Measurements from ENCODE around the gene FBXO24.
"Not testable (repeated sequence)": the region's sequence is repeated elsewhere in the genome, so short reads cannot be mapped to it uniquely, and the experiment has no call there.

FBXO24 gene

DNA sequence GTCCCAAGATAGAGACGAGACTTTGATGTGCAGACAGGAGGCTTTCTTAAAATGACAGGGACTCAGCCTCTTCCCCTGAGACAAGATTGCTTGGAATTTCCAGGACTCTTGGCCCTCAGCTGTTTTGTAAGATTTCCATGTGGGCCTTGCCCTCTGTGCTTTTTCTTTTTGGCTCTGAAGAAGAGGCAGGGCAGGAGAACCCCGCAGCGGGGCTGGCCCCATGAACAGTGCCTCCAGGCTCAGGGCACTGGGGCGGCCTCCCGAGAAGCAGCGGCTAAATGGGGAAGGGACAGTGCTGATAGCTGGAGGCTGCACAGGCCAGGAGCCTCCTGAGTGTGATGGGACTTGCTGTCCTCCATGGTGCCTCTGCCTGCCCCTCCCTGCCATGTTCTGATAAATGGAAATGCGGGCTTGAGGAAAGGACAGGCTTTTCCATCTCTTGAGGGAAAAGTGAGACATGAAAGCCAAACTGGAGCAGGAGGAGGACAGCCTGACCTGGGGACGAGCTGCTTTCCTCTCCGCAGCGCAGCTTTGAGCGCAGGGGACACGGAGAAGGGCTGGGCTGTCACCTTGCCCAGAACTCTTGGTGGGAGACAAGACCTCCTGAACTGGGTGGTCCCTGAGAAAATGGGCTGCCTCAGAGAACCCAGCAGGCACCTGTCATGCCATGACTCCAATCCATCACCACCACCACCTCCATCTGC, 24.5 kb upstream of the FBXO24 start:
- DNase-seq: no peak

DNA sequence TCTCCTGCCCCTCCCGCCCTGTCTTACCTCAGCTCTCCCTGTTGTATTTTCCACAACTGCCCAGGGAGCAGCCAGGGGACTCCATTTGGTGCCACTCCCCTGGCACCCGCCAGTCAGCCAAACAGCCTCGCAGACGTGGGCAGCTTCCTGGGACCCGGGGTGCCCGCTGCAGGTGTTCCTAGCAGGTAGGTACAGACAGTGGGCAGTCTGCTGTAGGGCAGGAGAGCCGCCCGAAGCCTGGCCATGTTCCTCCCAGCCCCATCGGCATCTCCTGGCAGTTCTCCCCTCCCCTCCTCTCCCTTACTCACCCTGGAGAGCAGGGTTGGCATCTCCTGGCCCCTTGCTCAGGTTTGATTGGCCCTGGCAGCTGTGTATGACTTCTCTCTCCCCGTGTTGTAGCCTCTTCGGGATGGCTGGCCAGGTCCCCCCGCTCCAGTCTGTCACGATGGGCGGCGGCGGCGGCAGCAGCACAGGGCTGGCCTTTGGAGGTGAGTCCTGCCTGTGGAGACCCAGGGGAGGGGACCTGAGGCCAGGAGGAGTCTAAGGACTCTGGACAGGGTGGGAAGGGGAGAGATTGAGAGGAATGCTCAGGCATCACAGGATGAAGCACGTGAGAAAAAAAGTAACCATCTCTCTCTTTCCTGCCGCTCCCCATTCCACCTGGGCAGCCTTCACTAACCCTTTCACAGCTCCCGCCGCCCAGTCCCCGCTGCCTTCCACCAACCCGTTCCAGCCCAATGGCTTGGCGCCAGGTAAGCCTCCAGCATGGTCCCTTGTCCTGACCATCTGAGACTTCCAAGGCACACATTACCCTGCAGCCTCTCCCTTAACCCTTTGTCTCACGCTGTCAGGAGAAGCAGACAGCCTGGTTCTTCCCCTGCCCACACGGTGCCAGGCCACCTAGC, 23.7 kb upstream of the FBXO24 start:
- no peak for DNase-seq

DNA sequence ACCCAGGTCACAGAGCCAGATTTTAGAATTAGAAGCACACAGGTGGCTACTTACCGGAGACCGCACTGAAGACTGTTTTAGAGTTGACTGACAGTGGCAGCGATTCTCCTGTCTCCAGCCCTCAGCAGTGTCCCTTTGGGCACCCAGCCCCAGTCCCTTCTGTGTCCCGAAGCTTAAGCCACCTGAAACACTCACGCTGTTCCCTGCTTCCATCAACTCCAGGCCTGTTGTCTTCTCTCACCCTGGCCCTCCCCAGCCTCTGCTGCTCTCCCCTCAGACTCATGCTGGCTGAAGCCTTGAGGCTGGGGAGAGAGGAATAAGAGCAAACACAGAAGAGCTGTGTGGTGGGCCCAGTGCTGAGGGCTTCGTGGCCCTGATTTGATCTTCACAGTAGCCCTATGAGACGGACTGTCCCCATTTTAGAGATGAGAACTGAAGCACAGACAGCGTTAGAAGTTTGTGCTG, 23.0 kb upstream of the FBXO24 start:
- no peak for DNase-seq

DNA sequence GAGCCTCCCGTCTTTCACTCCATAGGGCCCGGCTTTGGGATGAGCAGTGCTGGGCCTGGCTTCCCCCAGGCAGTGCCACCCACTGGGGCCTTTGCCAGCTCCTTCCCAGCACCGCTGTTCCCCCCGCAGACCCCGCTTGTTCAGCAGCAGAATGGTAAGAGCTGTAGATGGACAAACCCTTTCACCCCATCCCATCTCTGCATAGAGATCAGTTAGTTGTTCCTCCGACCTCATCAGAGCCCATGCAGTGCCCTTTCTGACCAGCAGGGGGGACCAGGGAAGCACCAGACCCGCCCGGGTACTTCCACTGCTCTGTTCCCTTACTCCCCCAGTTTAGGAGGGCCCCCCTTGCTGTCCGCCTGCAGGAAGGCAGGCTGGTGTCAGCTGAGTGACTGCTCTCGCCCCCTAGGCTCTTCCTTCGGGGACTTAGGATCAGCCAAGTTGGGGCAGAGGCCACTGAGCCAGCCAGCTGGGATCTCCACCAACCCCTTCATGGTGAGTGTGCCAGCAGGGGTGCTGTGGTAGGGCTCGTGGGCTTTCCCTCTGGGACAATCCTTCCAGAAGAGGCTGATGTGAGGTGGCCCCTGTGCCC, 22.2 kb upstream of the FBXO24 start:
- peak; percentile 68 for DNase-seq

DNA sequence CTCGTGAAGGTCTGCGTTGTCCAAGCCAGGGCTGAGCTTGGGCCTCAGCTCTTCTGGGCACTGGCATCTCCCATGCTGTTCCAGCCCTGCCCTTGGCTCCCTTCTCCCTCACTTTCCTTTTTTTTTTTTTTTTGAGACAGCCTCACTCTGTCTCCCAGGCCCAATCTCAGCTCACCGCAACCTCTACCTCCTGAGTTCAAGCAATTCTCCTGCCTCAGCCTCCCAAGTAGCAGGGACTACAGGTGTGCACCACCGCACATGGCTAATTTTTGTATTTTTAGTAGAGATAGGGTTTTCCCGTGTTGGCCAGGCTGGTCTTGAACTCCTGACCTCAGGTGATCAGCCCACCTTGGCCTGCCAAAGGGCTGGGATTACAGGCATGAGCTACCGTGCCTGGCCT, 21.7 kb upstream of the FBXO24 start:
- DNase-seq: not testable (repeated sequence)

GRCh38 chr7:100565133-100565571, 21.0 kb upstream of the FBXO24 start:
- no peak for DNase-seq

DNA sequence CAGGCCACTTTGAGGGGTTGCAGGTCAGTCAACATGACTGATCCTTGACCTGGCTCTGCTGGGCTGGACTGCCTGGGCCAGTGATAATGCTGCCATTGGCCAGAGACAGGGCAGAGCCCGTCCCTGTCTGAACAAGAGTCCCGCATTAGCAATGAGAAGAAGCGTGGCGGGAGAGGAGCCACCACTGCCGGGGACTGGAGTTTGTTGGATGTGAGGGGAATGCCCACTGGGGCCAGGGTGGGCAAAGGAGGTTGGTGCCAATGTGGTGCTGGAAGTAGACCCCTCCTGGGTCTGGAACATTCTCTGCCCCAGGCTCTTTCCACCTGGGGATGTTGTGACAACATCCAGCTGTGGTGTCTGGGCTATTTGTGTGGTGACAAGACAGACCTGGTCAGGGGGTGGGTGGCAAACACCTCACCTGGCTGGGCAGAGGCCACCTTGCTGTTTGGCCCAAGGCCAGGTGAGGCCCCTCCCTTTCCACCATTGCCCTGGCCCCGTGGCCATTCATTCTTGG, 20.1 kb upstream of the FBXO24 start:
- no peak for DNase-seq

DNA sequence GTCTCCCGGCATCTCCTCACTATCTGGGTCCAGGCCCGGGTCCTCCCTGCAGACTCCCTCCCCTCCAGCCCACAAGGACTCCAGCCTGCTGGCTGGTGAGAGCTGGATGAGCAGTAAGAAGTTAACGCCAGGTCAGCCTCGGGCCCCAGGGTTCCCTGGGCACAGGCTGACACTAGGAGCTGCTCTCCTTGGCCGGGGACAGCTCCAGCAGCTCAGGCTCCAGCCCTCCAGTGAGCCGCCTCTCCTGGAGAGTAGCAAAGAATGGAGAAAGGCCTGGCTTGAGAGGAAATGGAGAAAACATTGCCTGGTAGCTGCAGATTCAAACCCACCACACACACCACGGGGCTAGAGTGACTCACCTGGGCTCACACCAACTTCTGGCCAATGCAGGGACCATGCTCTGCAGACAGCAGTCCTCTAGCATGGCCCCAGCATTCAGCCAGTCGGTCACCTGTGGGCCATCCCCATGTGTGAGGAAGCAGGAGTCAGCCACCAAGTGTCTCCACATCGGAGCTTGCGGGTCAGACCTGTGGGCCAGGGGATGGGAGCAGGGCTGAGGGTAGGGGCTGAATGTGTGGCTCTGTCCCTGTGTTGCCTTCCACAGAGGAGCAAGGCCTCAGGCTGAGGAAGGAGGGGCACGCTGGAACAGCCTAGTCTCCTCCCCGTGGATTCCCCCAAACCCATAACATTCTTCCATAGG, 18.9 kb upstream of the FBXO24 start:
- DNase-seq: no peak

- DNase-seq: no peak
These were observed 18.4 kb upstream of the FBXO24 start for GRCh38 chr7:100567751-100568175.

DNA sequence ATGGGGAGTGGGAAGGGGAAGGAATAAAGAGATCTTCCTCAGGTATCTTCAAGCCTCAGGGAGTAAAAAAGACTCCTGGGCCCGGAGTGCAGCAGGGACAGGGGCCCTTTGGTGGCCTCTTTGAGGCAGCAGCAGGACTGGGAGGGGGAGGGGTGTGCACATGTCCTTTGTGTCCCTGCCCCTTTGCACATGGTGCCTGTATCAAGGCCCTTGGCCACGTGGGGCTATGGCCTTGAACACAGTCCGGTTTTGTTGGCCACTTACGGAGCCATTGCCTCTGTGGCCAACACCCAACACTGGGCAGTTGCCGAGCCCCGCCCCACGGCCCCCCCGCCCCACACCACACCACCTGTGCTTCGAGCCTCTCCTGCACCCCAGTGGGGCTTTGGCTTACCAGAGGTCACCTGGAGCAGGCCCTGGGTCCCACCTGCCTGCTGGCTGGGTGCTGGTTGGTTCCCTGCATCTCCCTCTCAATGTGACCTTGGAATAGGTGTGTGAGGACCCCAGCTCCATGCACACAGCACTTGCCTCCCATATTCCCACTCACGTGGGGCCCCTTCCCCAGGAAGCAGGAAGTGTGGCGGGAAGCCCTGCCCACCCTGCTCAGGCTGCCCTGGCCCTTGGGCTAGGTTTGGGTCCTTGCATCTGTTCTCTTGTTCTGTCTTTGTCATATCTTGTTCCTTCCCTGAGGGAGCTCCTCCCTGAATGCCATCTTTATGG, 17.8 kb upstream of the FBXO24 start:
- no peak for DNase-seq

GRCh38 chr7:100568896-100569844, 17.0 kb upstream of the FBXO24 start:
- peak; percentile 56 for DNase-seq

- no peak for DNase-seq
These were observed 14.9 kb upstream of the FBXO24 start for GRCh38 chr7:100570954-100571828.

GRCh38 chr7:100571829-100572116, 14.4 kb upstream of the FBXO24 start:
- no peak for DNase-seq

- no peak for DNase-seq
These were observed 13.7 kb upstream of the FBXO24 start for GRCh38 chr7:100572281-100572948.

DNA sequence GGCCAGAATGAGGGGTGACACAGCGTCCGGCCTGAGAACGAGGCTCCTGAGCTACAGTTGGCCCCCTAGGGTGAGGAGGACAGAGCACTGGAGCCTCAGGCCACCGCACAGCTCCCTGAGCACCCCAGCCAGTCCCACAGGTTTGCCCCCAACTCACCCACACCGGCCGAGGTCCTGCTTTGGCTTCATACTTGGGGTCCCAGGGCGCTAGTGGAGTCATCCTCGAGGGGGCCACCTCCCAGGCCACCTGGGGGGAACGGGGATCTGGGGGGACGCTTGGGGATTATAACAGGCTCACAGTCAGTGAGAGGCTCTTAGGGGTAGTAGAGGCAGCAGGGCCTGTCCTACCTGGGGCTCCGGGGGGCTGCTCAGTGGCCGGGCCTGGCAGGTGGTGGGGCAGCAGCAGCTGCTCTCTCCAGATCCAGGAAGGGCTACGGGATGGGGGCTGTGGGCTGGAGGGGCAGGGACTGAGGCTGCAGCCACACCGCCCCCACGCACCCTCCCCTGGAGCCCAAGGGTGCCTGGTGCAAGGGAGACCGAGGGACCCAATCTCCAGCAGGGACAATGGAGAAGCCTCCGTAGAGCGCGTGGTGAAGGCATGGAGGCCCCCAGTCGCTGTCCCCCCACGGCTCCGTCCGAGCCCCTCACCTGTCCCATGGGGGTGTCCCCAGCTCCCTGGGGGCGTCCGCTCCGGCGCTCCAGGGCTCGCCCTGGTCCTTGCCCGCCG, 13.0 kb upstream of the FBXO24 start:
- DNase-seq: no peak

DNA sequence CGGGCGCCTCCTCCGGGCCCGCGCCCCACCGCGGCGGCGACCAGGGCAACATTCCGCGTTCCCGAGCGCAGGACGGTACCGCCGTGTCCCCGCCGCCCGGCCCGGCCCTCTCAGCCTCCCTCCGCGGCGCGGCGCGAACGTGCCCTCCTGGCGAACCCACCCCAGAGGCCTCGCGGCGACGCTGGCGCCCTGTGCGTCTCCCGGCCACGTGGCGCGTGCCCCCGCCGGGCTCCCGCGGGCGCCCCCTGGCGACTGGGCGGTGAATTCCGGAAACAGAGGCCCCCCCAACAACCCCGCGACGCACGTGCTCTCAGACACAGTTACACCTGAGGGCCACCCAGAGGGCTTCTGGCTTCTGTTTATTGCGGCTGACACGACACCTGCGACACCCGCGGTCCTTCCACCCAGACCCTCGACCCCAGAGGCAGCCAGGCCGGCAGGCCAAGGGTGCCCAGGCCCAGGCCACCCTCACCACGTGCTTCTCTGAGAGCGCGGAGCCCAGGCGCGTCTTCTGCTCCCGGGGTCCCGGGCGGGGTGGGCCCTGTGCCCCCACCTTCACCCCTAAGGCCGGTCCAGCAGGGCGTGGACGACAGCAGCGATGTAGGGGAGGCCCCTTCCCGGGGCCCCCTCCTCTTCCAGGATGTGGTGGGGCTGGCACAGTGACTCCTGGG, 12.3 kb upstream of the FBXO24 start, which contains the start of gene SAP25:
Gene SAP25 (minus strand): TSS at position 210 of the 671 bp plus-strand sequence. CDS start 158 bp downstream, at position 52.
- DNase-seq: no peak

GRCh38 chr7:100574362-100575205, 11.5 kb upstream of the FBXO24 start:
- no peak for DNase-seq
